H9 (cell line): ENCODE data around the gene TSGA10. TPM values are rescaled to one million over a fixed set of nuclear protein-coding genes. Genes with fewer than 3 reads are reported as not detected.

ENCODE experiments used
- DNase-seq: peaks from one replicate; pipeline ENCODE4 v3.0.0-alpha.2; 2017
- H2AFZ ChIP-seq: one replicate; pipeline ENCODE4 v1.6.1; 2013; ENCODE audit warnings: mild to moderate bottlenecking, low read length, control low read depth, moderate library complexity
- H2AK5ac ChIP-seq: 2 replicates; pipeline ENCODE4 v1.6.1; 2013; ENCODE audit warnings: low read length, control low read depth, mixed read lengths; ENCODE audit not compliant: insufficient read length
- H2BK120ac ChIP-seq: one replicate; pipeline ENCODE4 v1.6.1; 2013; ENCODE audit warnings: low read depth, mild to moderate bottlenecking, low read length, control low read depth, inconsistent platforms; ENCODE audit not compliant: poor library complexity, severe bottlenecking
- H2BK12ac ChIP-seq: 2 replicates; pipeline ENCODE4 v1.6.1; 2013; ENCODE audit warnings: low read length, control low read depth, mixed read lengths, low read depth; ENCODE audit not compliant: insufficient read length
- H2BK15ac ChIP-seq: 2 replicates; pipeline ENCODE4 v1.6.1; 2013; ENCODE audit warnings: low read depth, low read length, control low read depth
- H2BK20ac ChIP-seq: one replicate; pipeline ENCODE4 v1.6.1; 2013; ENCODE audit warnings: low read depth, mild to moderate bottlenecking, low read length, control low read depth, inconsistent platforms; ENCODE audit not compliant: poor library complexity, severe bottlenecking
- H2BK5ac ChIP-seq: 2 replicates; pipeline ENCODE4 v1.6.1; 2013; ENCODE audit warnings: low read length, control low read depth, mixed read lengths; ENCODE audit not compliant: insufficient read length
- H3K14ac ChIP-seq: 2 replicates; pipeline ENCODE4 v1.6.1; 2013; ENCODE audit warnings: low read length, control low read depth; ENCODE audit not compliant: insufficient read depth
- H3K18ac ChIP-seq: 2 replicates; pipeline ENCODE4 v1.6.1; 2013; ENCODE audit warnings: low read depth, mild to moderate bottlenecking, mixed read lengths, low read length, control low read depth; ENCODE audit not compliant: insufficient read length
- H3K23ac ChIP-seq: 2 replicates; pipeline ENCODE4 v1.6.1; 2013; ENCODE audit warnings: low read length, control low read depth, mixed read lengths, low read depth; ENCODE audit not compliant: insufficient read length
- H3K23me2 ChIP-seq: 2 replicates; pipeline ENCODE4 v1.6.1; 2013; ENCODE audit warnings: low read depth, mild to moderate bottlenecking, mixed read lengths, low read length, control low read depth; ENCODE audit not compliant: insufficient read length, poor library complexity, severe bottlenecking
- H3K27ac ChIP-seq: 2 replicates; pipeline ENCODE4 v1.5.1; 2013; ENCODE audit warnings: low read length, control low read depth, mixed read lengths, low read depth; ENCODE audit not compliant: insufficient read length
- H3K27me3 ChIP-seq: 2 replicates; pipeline ENCODE4 v1.6.1; 2013; ENCODE audit warnings: low read length, control low read depth, inconsistent platforms; ENCODE audit not compliant: insufficient read depth
- H3K4ac ChIP-seq: 2 replicates; pipeline ENCODE4 v1.6.1; 2013; ENCODE audit warnings: low read depth, mild to moderate bottlenecking, control low read depth, inconsistent platforms, low read length, moderate library complexity
- H3K4me1 ChIP-seq: 2 replicates; pipeline ENCODE4 v1.6.1; 2013; ENCODE audit warnings: low read length, control low read depth, inconsistent platforms; ENCODE audit not compliant: insufficient read depth
- H3K4me2 ChIP-seq: 2 replicates; pipeline ENCODE4 v1.6.1; 2013; ENCODE audit warnings: low read length, control low read depth, mixed read lengths; ENCODE audit not compliant: insufficient read length, insufficient read depth
- H3K56ac ChIP-seq: 2 replicates; pipeline ENCODE4 v1.6.1; 2013; ENCODE audit warnings: low read depth, mild to moderate bottlenecking, mixed read lengths, low read length, control low read depth; ENCODE audit not compliant: insufficient read length
- H3K79me1 ChIP-seq: 2 replicates; pipeline ENCODE4 v1.6.1; 2013; ENCODE audit warnings: low read depth, mild to moderate bottlenecking, moderate library complexity, low read length, control low read depth, inconsistent platforms; ENCODE audit not compliant: insufficient read depth, poor library complexity, severe bottlenecking
- H3K79me2 ChIP-seq: 2 replicates; pipeline ENCODE4 v1.6.1; 2013; ENCODE audit warnings: low read length, control low read depth, inconsistent platforms; ENCODE audit not compliant: insufficient read depth
- H3K9ac ChIP-seq: 2 replicates; pipeline ENCODE4 v1.6.1; 2013; ENCODE audit warnings: low read length, control low read depth, mixed read lengths; ENCODE audit not compliant: insufficient read length; ENCODE audit errors: extremely low read depth
- H3K9me3 ChIP-seq: one replicate; pipeline ENCODE4 v1.6.1; 2013; ENCODE audit warnings: low read depth, low read length, inconsistent platforms; ENCODE audit not compliant: control insufficient read depth
- H3T11ph ChIP-seq: one replicate; pipeline ENCODE4 v1.6.1; 2013; ENCODE audit warnings: mild to moderate bottlenecking, low read length, control low read depth, inconsistent platforms
- H4K20me1 ChIP-seq: one replicate; pipeline ENCODE4 v1.6.1; 2013; ENCODE audit not compliant: control insufficient read depth, insufficient read length, insufficient read depth
- H4K5ac ChIP-seq: 2 replicates; pipeline ENCODE4 v1.6.1; 2013; ENCODE audit warnings: low read depth, mild to moderate bottlenecking, mixed read lengths, low read length, control low read depth; ENCODE audit not compliant: insufficient read length
- H4K8ac ChIP-seq: replicated peaks from 2 replicates; pipeline ENCODE4 v1.6.1; 2013; ENCODE audit warnings: low read length, control low read depth, mixed read lengths, low read depth; ENCODE audit not compliant: insufficient read length
- H4K91ac ChIP-seq: 2 replicates; pipeline ENCODE4 v1.6.1; 2013; ENCODE audit warnings: low read depth, mild to moderate bottlenecking, moderate library complexity, mixed read lengths, low read length, control low read depth; ENCODE audit not compliant: insufficient read length
- H3K27ac Mint-ChIP-seq, 3 experiments: 2 replicates in 2 of 3; 3 replicates in 1 of 3; pipeline ENCODE4 v1.8.0; 2020 to 2021; ENCODE audit warnings: mixed read lengths in 3 of 3, mild to moderate bottlenecking in 1 of 3, moderate library complexity in 1 of 3
- H3K27me3 Mint-ChIP-seq: 2 replicates; pipeline ENCODE4 v1.8.0; 2021; ENCODE audit warnings: low read depth, mild to moderate bottlenecking, moderate library complexity, mixed read lengths
- H3K36me3 Mint-ChIP-seq, 3 experiments: 2 replicates in 2 of 3; 3 replicates in 1 of 3; pipeline ENCODE4 v1.8.0; 2020 to 2021; ENCODE audit warnings: low read depth in 3 of 3, mixed read lengths in 3 of 3; ENCODE audit not compliant: insufficient read depth in 1 of 3
- H3K4me1 Mint-ChIP-seq, 2 experiments: 2 replicates each; pipeline ENCODE4 v1.8.0; 2020; ENCODE audit warnings: mixed read lengths in 2 of 2
- H3K4me3 Mint-ChIP-seq, 2 experiments: 2 replicates in 1 of 2; 3 replicates in 1 of 2; pipeline ENCODE4 v1.8.0; 2020 to 2021; ENCODE audit warnings: mild to moderate bottlenecking in 2 of 2, mixed read lengths in 2 of 2, moderate library complexity in 1 of 2
- H3K9me3 Mint-ChIP-seq, 2 experiments: 2 replicates in 1 of 2; 3 replicates in 1 of 2; pipeline ENCODE4 v1.8.0; 2020; ENCODE audit warnings: mild to moderate bottlenecking in 2 of 2, mixed read lengths in 2 of 2, moderate library complexity in 1 of 2
- WGBS: extraction: QIAGEN DNeasy Blood & Tissue Kit; methylation state at CpG from one replicate; pipeline ENCODE4 v1.1.7; 2013; ENCODE audit warnings: missing lambda C conversion rate, low lambda C conversion rate, mixed read lengths; ENCODE audit not compliant: insufficient read length; ENCODE audit errors: extremely low coverage; 5-methylcytosine and 5-hydroxymethylcytosine counted together
- total RNA-seq: library from RNA; stranded (reverse); gene quantifications from 2 replicates; pipeline ENCODE4 v1.2.1, GENCODE V29; 2021
- TF ChIP-seq, protein P1 (sequence below): fragments of 200-600 bp; sonication (generic); conservative IDR thresholded peaks from 3 replicates; pipeline ENCODE4 v1.8.0; 2021; ENCODE audit warnings: antibody characterized with exemption, mild to moderate bottlenecking

Gene TSGA10
- total RNA-seq, 1 experiment from 2014 or later = 6.3 TPM

DNA sequence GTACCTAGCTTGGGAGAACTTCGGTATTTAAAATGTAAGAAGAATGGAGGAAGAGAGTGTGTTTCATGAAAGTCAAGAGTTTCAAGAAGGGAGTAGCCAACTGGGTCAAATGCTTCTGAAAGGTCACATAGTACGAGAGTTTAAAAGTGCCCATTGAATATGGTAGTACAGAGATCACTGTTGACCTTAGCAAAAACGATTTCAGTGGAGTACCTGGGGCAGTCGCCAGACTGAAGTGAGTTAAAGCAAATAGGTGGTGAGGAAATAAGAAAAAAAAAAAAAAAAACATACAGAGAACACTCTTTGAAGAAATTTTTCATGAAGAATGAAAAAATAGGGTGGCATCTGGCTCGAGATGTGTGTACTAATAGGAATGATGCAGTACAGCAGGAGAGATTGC, 11.5 kb upstream of the TSGA10 start:
- Histone ChIP-seq H3K9me3 (no peaks in the 10 kb centered on the region), H3K4ac (no peak overlapping the region), H2BK20ac (no peak overlapping the region), H2BK120ac (no peak overlapping the region), H4K5ac (no peak overlapping the region), H3K56ac (no peak overlapping the region), H2BK15ac (no peak overlapping the region), H2BK12ac (no peak overlapping the region), H4K8ac (no peak overlapping the region), H3T11ph (no peak overlapping the region), H4K91ac (no peak overlapping the region), H3K27me3 (no peaks in the 10 kb centered on the region), H3K23me2 (no peaks in the 10 kb centered on the region), H3K27ac (no peak overlapping the region), H3K79me1 (no peaks in the 10 kb centered on the region), H2AK5ac (no peak overlapping the region), H3K14ac (no peak overlapping the region), H3K4me2 (no peak overlapping the region), H2BK5ac (no peak overlapping the region), H3K18ac (no peak overlapping the region), H3K4me1 (no peaks in the 10 kb centered on the region), H3K9ac (no peak overlapping the region), H3K23ac (no peak overlapping the region), H4K20me1 (no peaks in the 10 kb centered on the region), H3K79me2 (no peaks in the 10 kb centered on the region), H2AFZ (no peak overlapping the region)
- TF ChIP-seq, protein P1, sequence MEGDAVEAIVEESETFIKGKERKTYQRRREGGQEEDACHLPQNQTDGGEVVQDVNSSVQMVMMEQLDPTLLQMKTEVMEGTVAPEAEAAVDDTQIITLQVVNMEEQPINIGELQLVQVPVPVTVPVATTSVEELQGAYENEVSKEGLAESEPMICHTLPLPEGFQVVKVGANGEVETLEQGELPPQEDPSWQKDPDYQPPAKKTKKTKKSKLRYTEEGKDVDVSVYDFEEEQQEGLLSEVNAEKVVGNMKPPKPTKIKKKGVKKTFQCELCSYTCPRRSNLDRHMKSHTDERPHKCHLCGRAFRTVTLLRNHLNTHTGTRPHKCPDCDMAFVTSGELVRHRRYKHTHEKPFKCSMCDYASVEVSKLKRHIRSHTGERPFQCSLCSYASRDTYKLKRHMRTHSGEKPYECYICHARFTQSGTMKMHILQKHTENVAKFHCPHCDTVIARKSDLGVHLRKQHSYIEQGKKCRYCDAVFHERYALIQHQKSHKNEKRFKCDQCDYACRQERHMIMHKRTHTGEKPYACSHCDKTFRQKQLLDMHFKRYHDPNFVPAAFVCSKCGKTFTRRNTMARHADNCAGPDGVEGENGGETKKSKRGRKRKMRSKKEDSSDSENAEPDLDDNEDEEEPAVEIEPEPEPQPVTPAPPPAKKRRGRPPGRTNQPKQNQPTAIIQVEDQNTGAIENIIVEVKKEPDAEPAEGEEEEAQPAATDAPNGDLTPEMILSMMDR = no peak
- H3K27me3 Mint-ChIP-seq = no peaks in the 10 kb centered on the region
- no peak overlapping the region for H3K4me3 Mint-ChIP-seq
- no CpG with 5 or more reads among the region's 5 CpGs for WGBS
- no peaks in the 10 kb centered on the region for H3K4me1 Mint-ChIP-seq
- peak overlapping the region in 1 of 3 experiments; percentile 6; a peak in 1 of 7 replicates for H3K27ac Mint-ChIP-seq
- no peak for DNase-seq
- H3K36me3 Mint-ChIP-seq = peaks cover 0 to 39% (median 7%) of the 10 kb centered on the region in 3 experiments; a peak in 5 of 7 replicates
- H3K9me3 Mint-ChIP-seq = no peaks in the 10 kb centered on the region
